Hippocampal formation (tissue), 2 donors: ENCODE results near the gene PEMT.
A peak's percentile ranks its signal among the peaks of the same experiment; 100 is the strongest.

Source experiments
- DNase-seq, 2 donors: peaks; one replicate each; lab custom pipeline; 2025; lab: John Stamatoyannopoulos, UW

The PEMT gene

GRCh38 chr17:17503566-17504130, 87.9 kb downstream of the PEMT start:
- peak; percentile 35 to 45 for DNase-seq

- no peak for DNase-seq
Measured at GRCh38 chr17:17502741-17503565, 88.6 kb downstream of the PEMT start.

GRCh38 chr17:17500999-17501605, 90.4 kb downstream of the PEMT start:
- DNase-seq, result no peak

- no peak for DNase-seq
Measured at GRCh38 chr17:17499402-17500145, 91.9 kb downstream of the PEMT start.

- DNase-seq, result no peak
Measured at GRCh38 chr17:17498606-17499301, 92.8 kb downstream of the PEMT start.

GRCh38 chr17:17497845-17498520, 93.5 kb downstream of the PEMT start:
- no peak for DNase-seq

- no peak for DNase-seq
Measured at GRCh38 chr17:17497065-17497844, 94.3 kb downstream of the PEMT start.

- peak; percentile 79 to 86 for DNase-seq
Measured at GRCh38 chr17:17496189-17497064, 95.1 kb downstream of the PEMT start, which contains the start of gene RASD1. Gene RASD1, minus strand, starts transcription at chr17:17496395. Its CDS starts 214 bp downstream, at chr17:17496181.

- DNase-seq, result no peak
Measured at GRCh38 chr17:17495536-17496188, 95.8 kb downstream of the PEMT start.

GRCh38 chr17:17494870-17495535, 96.5 kb downstream of the PEMT start:
- no peak for DNase-seq

- no peak for DNase-seq
Measured at GRCh38 chr17:17494499-17494869, 97.0 kb downstream of the PEMT start.

GRCh38 chr17:17493986-17494466, 97.5 kb downstream of the PEMT start:
- DNase-seq, result no peak

- no peak for DNase-seq
Measured at GRCh38 chr17:17493249-17493985, 98.1 kb downstream of the PEMT start.

- DNase-seq, result no peak
Measured at GRCh38 chr17:17492571-17492970, 98.9 kb downstream of the PEMT start.

- DNase-seq, result no peak
Measured at GRCh38 chr17:17492085-17492484, 99.4 kb downstream of the PEMT start.

- peak in 1 of 2 donors; percentile 44 for DNase-seq
Measured at GRCh38 chr17:17491546-17491988, 99.9 kb downstream of the PEMT start.

- DNase-seq, result no peak
Measured at GRCh38 chr17:17491031-17491471, 100.5 kb downstream of the PEMT start.
